HEK293 (cell line): ENCODE results near the gene DAP.

Source experiments
- CTCF ChIA-PET: fragments of 350-600 bp; formaldehyde crosslinking; extraction: SDS; loops from one replicate; lab custom pipeline; 2021; ENCODE audit warnings: antibody characterized with exemption; lab: Yijun Ruan, JAX
- POLR2A ChIA-PET: fragments of 300-600 bp; formaldehyde crosslinking; extraction: SDS; loops from one replicate; lab custom pipeline; 2020; ENCODE audit warnings: antibody characterized with exemption, inconsistent platforms; lab: Yijun Ruan, JAX
- H3K27ac ChIP-seq: fragments of 200-500 bp; sonication (Bioruptor generic); 2 replicates; pipeline ENCODE4 v1.5.1; 2014; ENCODE audit warnings: low read depth, low read length, control low read depth, inconsistent platforms; ENCODE audit errors: extremely low read depth
- H3K36me3 ChIP-seq, 2 experiments: fragments of 200-500 bp in 1 of 2; sonication (Bioruptor generic) in 1 of 2; 1 replicate in 1 of 2; 2 replicates in 1 of 2; pipeline ENCODE4 v1.5.1; 2014 to 2017; ENCODE audit warnings: inconsistent platforms in 2 of 2, low read length in 2 of 2; ENCODE audit not compliant: control insufficient read depth in 2 of 2, insufficient read depth in 1 of 2
- H3K4me1 ChIP-seq: fragments of 200-500 bp; sonication (Bioruptor generic); 2 replicates; pipeline ENCODE4 v1.5.1; 2014; ENCODE audit warnings: mild to moderate bottlenecking, low read length, inconsistent platforms; ENCODE audit not compliant: control insufficient read depth, insufficient read depth
- H3K4me3 ChIP-seq: 2 replicates; pipeline ENCODE4 v1.5.1; 2011; ENCODE audit warnings: low read depth, mild to moderate bottlenecking, control low read depth, low read length, moderate library complexity
- H3K9me3 ChIP-seq: fragments of 200-500 bp; sonication (Bioruptor generic); 2 replicates; pipeline ENCODE4 v1.5.1; 2014; ENCODE audit warnings: low read depth, low read length, inconsistent platforms; ENCODE audit not compliant: control insufficient read depth, insufficient read depth
- KLF10 ChIP-seq: fragments of 450-650 bp; IDR thresholded peaks from 2 replicates; pipeline ENCODE4 v1.5.1; 2018; ENCODE audit warnings: missing biosample characterization, mild to moderate bottlenecking, missing genetic modification characterization
- MEIS1 ChIP-seq: sonication (generic); formaldehyde crosslinking; IDR thresholded peaks from 2 replicates; pipeline ENCODE4 v1.8.1; 2022; ENCODE audit warnings: missing genetic modification reagents, mild to moderate bottlenecking, borderline replicate concordance
- PRDM1 ChIP-seq: fragments of 450-650 bp; formaldehyde crosslinking; IDR thresholded peaks from 2 replicates; pipeline ENCODE4; 2016; ENCODE audit warnings: missing biosample characterization, missing genetic modification characterization
- RBAK ChIP-seq: fragments of 450-650 bp; formaldehyde crosslinking; IDR thresholded peaks from 2 replicates; pipeline ENCODE4 v1.5.1; 2016; ENCODE audit warnings: missing biosample characterization, missing genetic modification characterization
- REPIN1 ChIP-seq: fragments of 450-650 bp; formaldehyde crosslinking; IDR thresholded peaks from 2 replicates; pipeline ENCODE4 v1.5.1; 2017; ENCODE audit warnings: missing biosample characterization, missing genetic modification characterization, low read depth
- SP3 ChIP-seq: fragments of 450-650 bp; formaldehyde crosslinking; IDR thresholded peaks from 2 replicates; pipeline ENCODE4 v1.5.1; 2016; ENCODE audit warnings: missing biosample characterization, missing genetic modification characterization
- YY1 ChIP-seq: fragments of 450-650 bp; formaldehyde crosslinking; IDR thresholded peaks from 2 replicates; pipeline ENCODE4 v1.5.1; 2018; ENCODE audit warnings: missing biosample characterization, missing genetic modification characterization
- ZBTB48 ChIP-seq: fragments of 450-650 bp; formaldehyde crosslinking; IDR thresholded peaks from 2 replicates; pipeline ENCODE4 v1.5.1; 2016; ENCODE audit warnings: missing biosample characterization, missing genetic modification characterization
- ZBTB7A ChIP-seq: fragments of 450-650 bp; formaldehyde crosslinking; IDR thresholded peaks from 2 replicates; pipeline ENCODE4 v1.5.1; 2016; ENCODE audit warnings: low read depth, missing biosample characterization, missing genetic modification characterization
- ZFP37 ChIP-seq: fragments of 450-650 bp; formaldehyde crosslinking; IDR thresholded peaks from 2 replicates; pipeline ENCODE4 v1.5.1; 2016; ENCODE audit warnings: missing biosample characterization, missing genetic modification characterization
- ZFP41 ChIP-seq: fragments of 450-650 bp; formaldehyde crosslinking; IDR thresholded peaks from 2 replicates; pipeline ENCODE4 v1.5.1; 2016; ENCODE audit warnings: missing biosample characterization, missing genetic modification characterization, borderline replicate concordance
- ZNF121 ChIP-seq: fragments of 450-650 bp; formaldehyde crosslinking; IDR thresholded peaks from 2 replicates; pipeline ENCODE4 v1.5.1; 2016; ENCODE audit warnings: missing biosample characterization, missing genetic modification characterization
- ZNF132 ChIP-seq: fragments of 450-650 bp; formaldehyde crosslinking; IDR thresholded peaks from 2 replicates; pipeline ENCODE4 v1.5.1; 2017; ENCODE audit warnings: missing biosample characterization, missing genetic modification characterization, borderline replicate concordance
- ZNF16 ChIP-seq: fragments of 450-650 bp; formaldehyde crosslinking; IDR thresholded peaks from 2 replicates; pipeline ENCODE4 v1.5.1; 2016; ENCODE audit warnings: low read depth, missing biosample characterization, missing genetic modification characterization
- ZNF175 ChIP-seq: fragments of 450-650 bp; formaldehyde crosslinking; IDR thresholded peaks from 2 replicates; pipeline ENCODE4 v1.5.1; 2016; ENCODE audit warnings: missing biosample characterization, missing genetic modification characterization
- ZNF341 ChIP-seq: fragments of 450-650 bp; formaldehyde crosslinking; IDR thresholded peaks from 2 replicates; pipeline ENCODE4; 2016; ENCODE audit warnings: low read depth, missing biosample characterization, missing genetic modification characterization
- ZNF394 ChIP-seq: fragments of 450-650 bp; formaldehyde crosslinking; IDR thresholded peaks from 2 replicates; pipeline ENCODE4 v1.5.1; 2016; ENCODE audit warnings: missing biosample characterization, missing genetic modification characterization, mild to moderate bottlenecking, moderate library complexity, borderline replicate concordance
- ZNF416 ChIP-seq: fragments of 450-650 bp; formaldehyde crosslinking; IDR thresholded peaks from 2 replicates; pipeline ENCODE4 v1.5.1; 2016; ENCODE audit warnings: missing biosample characterization, missing genetic modification characterization
- ZNF544 ChIP-seq: fragments of 450-650 bp; formaldehyde crosslinking; IDR thresholded peaks from 2 replicates; pipeline ENCODE4 v1.5.0; 2017; ENCODE audit warnings: missing biosample characterization, missing genetic modification characterization
- ZNF596 ChIP-seq: fragments of 450-650 bp; IDR thresholded peaks from 2 replicates; pipeline ENCODE4 v1.5.0; 2018; ENCODE audit warnings: missing biosample characterization, mild to moderate bottlenecking, missing genetic modification characterization, moderate library complexity
- ZNF670 ChIP-seq: fragments of 450-650 bp; formaldehyde crosslinking; IDR thresholded peaks from 2 replicates; pipeline ENCODE4 v1.5.1; 2016; ENCODE audit warnings: missing biosample characterization, missing genetic modification characterization, low read depth
- ZNF701 ChIP-seq: fragments of 450-650 bp; formaldehyde crosslinking; IDR thresholded peaks from 2 replicates; pipeline ENCODE4 v1.5.1; 2016; ENCODE audit warnings: missing biosample characterization, missing genetic modification characterization
- ZXDB ChIP-seq: fragments of 450-650 bp; formaldehyde crosslinking; IDR thresholded peaks from 2 replicates; pipeline ENCODE4 v1.5.1; 2016; ENCODE audit warnings: missing biosample characterization, missing genetic modification characterization
- TF ChIP-seq, protein P1 (sequence below): fragments of 450-650 bp; formaldehyde crosslinking; IDR thresholded peaks from 2 replicates; pipeline ENCODE4 v1.5.1; 2016; ENCODE audit warnings: missing biosample characterization, missing genetic modification characterization
- TF ChIP-seq, protein P2 (sequence below): fragments of 450-650 bp; formaldehyde crosslinking; IDR thresholded peaks from 2 replicates; pipeline ENCODE4 v1.5.1; 2016; ENCODE audit warnings: missing biosample characterization, missing genetic modification characterization
- TF ChIP-seq, protein P3 (sequence below): fragments of 450-650 bp; formaldehyde crosslinking; IDR thresholded peaks from 2 replicates; pipeline ENCODE4 v1.5.1; 2016; ENCODE audit warnings: missing biosample characterization, missing genetic modification characterization
- TF ChIP-seq, protein P4 (sequence below): fragments of 450-650 bp; formaldehyde crosslinking; IDR thresholded peaks from 2 replicates; pipeline ENCODE4 v1.5.1; 2016; ENCODE audit warnings: missing biosample characterization, missing genetic modification characterization, low read depth

Gene DAP

DNA sequence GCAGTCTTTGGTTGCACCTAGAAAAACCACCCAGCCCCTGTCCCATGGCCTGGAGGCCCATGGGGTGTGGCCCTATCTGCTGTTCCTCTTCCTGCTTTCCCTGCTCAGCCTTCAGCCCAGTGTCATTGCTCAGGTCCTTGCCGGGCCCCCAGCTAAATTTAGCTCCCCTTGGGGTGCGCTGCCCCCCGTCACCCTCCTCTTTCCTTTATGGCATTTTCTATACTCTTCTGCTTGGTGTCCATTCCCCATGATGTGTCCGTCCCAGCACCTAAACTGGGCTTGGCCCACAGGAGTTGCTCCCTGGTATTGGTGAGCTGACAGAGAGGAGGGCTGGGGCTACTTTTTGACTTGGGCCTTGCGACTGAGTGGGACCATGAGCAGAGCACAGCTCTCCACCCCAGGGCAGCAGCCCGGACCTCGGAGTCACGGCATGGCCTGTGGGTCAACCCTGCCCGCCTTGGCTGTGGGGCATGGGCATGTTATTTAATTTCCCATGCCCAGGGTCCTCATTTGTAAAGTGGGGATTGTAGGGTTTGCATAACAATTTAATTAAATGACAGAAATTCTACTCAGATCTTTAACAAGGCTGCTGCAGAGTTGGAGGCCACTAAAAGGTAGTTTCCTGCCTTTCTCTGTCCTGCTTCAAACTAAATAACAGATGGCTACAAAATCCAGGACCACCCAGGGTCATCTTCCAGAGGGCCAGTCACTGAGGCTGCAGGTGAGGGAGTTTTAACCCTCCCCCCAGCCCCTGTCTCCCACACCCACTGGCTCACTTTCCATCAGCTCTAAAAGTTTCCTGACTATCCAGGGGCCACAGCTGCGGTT is 98.2 kb downstream of the DAP start:
- Histone ChIP-seq H3K4me3 (no peak overlapping the region), H3K36me3 (no peaks in the 10 kb centered on the region), H3K4me1 (no peaks in the 10 kb centered on the region), H3K9me3 (no peaks in the 10 kb centered on the region), H3K27ac (no peak overlapping the region)
- ChIA-PET CTCF (interaction anchor here (0.8 to 1.3 kb wide), 2 partner anchors 35 to 210 kb away, joined by 4 read pairs; no protein-coding TSS in a partner anchor), POLR2A (no interaction called here)
- TF ChIP-seq PRDM1 (no peak), ZNF16 (no peak), ZFP37 (no peak), KLF10 (tag by site-specific recombination) (no peak), ZFP41 (tag by site-specific recombination) (no peak), ZNF394 (tag by site-specific recombination) (no peak), ZNF701 (tag by site-specific recombination) (no peak), ZNF175 (tag by site-specific recombination) (no peak), ZNF341 (tag by site-specific recombination) (no peak)
- TF ChIP-seq, protein P1, sequence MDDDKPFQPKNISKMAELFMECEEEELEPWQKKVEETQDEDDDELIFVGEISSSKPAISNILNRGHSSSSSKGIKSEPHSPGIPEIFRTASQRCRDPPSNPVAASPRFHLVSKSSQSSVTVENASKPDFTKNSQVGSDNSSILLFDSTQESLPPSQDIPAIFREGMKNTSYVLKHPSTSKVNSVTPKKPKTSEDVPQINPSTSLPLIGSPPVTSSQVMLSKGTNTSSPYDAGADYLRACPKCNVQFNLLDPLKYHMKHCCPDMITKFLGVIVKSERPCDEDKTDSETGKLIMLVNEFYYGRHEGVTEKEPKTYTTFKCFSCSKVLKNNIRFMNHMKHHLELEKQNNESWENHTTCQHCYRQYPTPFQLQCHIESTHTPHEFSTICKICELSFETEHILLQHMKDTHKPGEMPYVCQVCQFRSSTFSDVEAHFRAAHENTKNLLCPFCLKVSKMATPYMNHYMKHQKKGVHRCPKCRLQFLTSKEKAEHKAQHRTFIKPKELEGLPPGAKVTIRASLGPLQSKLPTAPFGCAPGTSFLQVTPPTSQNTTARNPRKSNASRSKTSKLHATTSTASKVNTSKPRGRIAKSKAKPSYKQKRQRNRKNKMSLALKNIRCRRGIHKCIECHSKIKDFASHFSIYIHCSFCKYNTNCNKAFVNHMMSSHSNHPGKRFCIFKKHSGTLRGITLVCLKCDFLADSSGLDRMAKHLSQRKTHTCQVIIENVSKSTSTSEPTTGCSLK (tag by site-specific recombination): no peak
- TF ChIP-seq, protein P2, sequence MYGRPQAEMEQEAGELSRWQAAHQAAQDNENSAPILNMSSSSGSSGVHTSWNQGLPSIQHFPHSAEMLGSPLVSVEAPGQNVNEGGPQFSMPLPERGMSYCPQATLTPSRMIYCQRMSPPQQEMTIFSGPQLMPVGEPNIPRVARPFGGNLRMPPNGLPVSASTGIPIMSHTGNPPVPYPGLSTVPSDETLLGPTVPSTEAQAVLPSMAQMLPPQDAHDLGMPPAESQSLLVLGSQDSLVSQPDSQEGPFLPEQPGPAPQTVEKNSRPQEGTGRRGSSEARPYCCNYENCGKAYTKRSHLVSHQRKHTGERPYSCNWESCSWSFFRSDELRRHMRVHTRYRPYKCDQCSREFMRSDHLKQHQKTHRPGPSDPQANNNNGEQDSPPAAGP (tag by site-specific recombination): no peak

DNA sequence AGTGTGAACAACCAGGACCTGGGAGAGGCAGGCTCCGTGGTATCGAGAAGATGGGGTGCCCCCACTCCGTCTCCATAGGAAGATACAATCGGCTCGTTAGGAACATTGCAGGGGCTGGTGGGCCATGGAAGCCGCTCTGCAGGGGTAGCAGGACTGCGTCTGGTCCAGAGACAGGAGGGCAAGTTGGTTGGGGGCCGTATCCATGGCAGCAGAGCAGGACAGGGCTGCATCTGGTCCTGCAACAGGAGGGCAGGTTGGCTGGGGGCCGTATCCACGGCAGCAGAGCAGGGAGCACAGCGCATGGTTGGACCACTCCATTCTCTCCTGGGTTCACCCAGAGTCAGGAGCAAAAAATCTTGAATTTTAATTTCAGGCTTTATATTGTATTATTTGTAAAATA is 99.0 kb downstream of the DAP start:
- ChIA-PET POLR2A (no interaction called here), CTCF (no interaction called here)
- H3K4me3 ChIP-seq: no peak overlapping the region
- TF ChIP-seq, protein P3, sequence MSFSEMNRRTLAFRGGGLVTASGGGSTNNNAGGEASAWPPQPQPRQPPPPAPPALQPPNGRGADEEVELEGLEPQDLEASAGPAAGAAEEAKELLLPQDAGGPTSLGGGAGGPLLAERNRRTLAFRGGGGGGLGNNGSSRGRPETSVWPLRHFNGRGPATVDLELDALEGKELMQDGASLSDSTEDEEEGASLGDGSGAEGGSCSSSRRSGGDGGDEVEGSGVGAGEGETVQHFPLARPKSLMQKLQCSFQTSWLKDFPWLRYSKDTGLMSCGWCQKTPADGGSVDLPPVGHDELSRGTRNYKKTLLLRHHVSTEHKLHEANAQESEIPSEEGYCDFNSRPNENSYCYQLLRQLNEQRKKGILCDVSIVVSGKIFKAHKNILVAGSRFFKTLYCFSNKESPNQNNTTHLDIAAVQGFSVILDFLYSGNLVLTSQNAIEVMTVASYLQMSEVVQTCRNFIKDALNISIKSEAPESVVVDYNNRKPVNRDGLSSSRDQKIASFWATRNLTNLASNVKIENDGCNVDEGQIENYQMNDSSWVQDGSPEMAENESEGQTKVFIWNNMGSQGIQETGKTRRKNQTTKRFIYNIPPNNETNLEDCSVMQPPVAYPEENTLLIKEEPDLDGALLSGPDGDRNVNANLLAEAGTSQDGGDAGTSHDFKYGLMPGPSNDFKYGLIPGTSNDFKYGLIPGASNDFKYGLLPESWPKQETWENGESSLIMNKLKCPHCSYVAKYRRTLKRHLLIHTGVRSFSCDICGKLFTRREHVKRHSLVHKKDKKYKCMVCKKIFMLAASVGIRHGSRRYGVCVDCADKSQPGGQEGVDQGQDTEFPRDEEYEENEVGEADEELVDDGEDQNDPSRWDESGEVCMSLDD: no peak
- TF ChIP-seq SP3 (no peak), ZNF416 (tag by site-specific recombination) (no peak), ZXDB (tag by site-specific recombination) (no peak), ZNF596 (no peak), REPIN1 (no peak), ZBTB7A (tag by site-specific recombination) (no peak), ZNF544 (no peak), ZNF121 (tag by site-specific recombination) (no peak), ZNF670 (tag by site-specific recombination) (no peak), ZBTB48 (no peak), YY1 (tag by site-specific recombination) (no peak), ZNF132 (tag by site-specific recombination) (no peak), MEIS1 (CRISPR knock-in tag) (no peak), RBAK (tag by site-specific recombination) (no peak)
- TF ChIP-seq, protein P4, sequence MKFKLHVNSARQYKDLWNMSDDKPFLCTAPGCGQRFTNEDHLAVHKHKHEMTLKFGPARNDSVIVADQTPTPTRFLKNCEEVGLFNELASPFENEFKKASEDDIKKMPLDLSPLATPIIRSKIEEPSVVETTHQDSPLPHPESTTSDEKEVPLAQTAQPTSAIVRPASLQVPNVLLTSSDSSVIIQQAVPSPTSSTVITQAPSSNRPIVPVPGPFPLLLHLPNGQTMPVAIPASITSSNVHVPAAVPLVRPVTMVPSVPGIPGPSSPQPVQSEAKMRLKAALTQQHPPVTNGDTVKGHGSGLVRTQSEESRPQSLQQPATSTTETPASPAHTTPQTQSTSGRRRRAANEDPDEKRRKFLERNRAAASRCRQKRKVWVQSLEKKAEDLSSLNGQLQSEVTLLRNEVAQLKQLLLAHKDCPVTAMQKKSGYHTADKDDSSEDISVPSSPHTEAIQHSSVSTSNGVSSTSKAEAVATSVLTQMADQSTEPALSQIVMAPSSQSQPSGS (tag by site-specific recombination): no peak
- H3K36me3 ChIP-seq: no peaks in the 10 kb centered on the region
- no peak overlapping the region for H3K27ac ChIP-seq
- H3K9me3 ChIP-seq: no peaks in the 10 kb centered on the region
- H3K4me1 ChIP-seq: no peaks in the 10 kb centered on the region
